ENCODE measurements around the gene VSX1.

The VSX1 gene

DNA sequence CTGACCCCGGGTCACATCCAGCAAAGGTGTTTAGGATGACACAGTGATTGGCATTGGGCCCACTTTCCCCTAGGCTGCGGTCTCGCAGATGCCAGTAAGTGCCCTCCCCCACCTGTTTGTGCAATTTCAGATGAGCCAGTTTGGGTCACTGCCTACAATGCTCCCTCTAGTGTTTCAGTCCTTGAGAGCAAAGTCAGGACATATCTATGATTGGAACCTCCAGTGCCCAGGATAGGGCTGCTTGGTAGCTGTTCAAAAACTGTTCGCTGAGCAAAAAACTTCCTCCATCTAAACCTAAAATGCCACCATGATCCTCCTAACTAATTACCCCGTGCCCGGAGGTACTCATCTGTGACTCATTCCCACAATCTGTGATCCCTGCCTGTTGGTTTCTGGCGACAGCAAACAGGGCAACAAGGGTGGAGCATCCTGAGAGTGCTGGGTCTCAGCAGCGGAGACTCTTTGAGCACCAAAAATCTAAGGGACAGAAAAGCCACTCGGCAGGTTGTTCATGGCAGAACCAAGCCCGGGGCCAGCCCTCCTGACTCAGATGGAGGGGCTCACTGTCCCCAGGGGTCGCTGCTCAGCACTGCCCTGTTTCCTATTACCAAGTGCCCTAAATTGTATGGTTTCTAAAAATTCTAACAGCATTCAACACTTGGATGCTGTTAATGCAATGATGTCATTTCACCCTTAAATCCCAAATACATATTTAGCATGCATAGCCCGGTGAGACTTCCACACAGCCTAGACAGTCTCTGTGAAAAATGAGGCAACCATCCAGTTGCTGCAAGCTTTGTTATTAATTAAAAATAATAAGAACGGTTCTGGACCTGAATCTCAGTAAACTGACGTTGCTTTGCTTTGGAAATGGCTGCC is 5.0 kb downstream of the VSX1 start:
- in situ Hi-C loops (cut with MboI; ENCODE audit: low sequenced_read_pairs, unreplicated experiment) = loop anchor here (10.0 kb wide), 1 partner anchor 98 kb away; no protein-coding TSS in a partner anchor
- DNase-seq (ENCODE audit: low spot score) = no peak
- TF ChIP-seq, protein P1, sequence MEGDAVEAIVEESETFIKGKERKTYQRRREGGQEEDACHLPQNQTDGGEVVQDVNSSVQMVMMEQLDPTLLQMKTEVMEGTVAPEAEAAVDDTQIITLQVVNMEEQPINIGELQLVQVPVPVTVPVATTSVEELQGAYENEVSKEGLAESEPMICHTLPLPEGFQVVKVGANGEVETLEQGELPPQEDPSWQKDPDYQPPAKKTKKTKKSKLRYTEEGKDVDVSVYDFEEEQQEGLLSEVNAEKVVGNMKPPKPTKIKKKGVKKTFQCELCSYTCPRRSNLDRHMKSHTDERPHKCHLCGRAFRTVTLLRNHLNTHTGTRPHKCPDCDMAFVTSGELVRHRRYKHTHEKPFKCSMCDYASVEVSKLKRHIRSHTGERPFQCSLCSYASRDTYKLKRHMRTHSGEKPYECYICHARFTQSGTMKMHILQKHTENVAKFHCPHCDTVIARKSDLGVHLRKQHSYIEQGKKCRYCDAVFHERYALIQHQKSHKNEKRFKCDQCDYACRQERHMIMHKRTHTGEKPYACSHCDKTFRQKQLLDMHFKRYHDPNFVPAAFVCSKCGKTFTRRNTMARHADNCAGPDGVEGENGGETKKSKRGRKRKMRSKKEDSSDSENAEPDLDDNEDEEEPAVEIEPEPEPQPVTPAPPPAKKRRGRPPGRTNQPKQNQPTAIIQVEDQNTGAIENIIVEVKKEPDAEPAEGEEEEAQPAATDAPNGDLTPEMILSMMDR (IDR thresholded peaks at IDR 0.05; ENCODE audit: borderline replicate concordance, control extremely low read depth, extremely low read depth, insufficient read depth, missing control alignments) = no peak

GRCh38 chr20:25076201-25076600 is 5.7 kb downstream of the VSX1 start:
- TF ChIP-seq, protein P1 (IDR thresholded peaks at IDR 0.05; ENCODE audit: borderline replicate concordance, control extremely low read depth, extremely low read depth, insufficient read depth, missing control alignments) = no peak
- DNase-seq (ENCODE audit: low spot score) = no peak
- in situ Hi-C loops (cut with MboI; ENCODE audit: low sequenced_read_pairs, unreplicated experiment) = loop anchor here (10.0 kb wide), 1 partner anchor 99 kb away; no protein-coding TSS in a partner anchor

- in situ Hi-C loops (cut with MboI; ENCODE audit: low sequenced_read_pairs, unreplicated experiment) = loop anchor here (10.0 to 25.0 kb wide), 2 partner anchors 101 to 339 kb away; partner anchors contain the start of gene GINS1
- DNase-seq (ENCODE audit: low spot score) = no peak
- TF ChIP-seq, protein P1 (IDR thresholded peaks at IDR 0.05; ENCODE audit: borderline replicate concordance, control extremely low read depth, extremely low read depth, insufficient read depth, missing control alignments) = no peak
These were observed 8.4 kb downstream of the VSX1 start for GRCh38 chr20:25073544-25073943.

GRCh38 chr20:25072226-25072811 is 9.6 kb downstream of the VSX1 start:
- TF ChIP-seq, protein P1 (IDR thresholded peaks at IDR 0.05; ENCODE audit: borderline replicate concordance, control extremely low read depth, extremely low read depth, insufficient read depth, missing control alignments) = no peak
- DNase-seq (ENCODE audit: low spot score) = no peak
- in situ Hi-C loops (cut with MboI; ENCODE audit: low sequenced_read_pairs, unreplicated experiment) = loop anchor here (10.0 to 25.0 kb wide), 2 partner anchors 102 to 340 kb away; partner anchors contain the start of gene GINS1

DNA sequence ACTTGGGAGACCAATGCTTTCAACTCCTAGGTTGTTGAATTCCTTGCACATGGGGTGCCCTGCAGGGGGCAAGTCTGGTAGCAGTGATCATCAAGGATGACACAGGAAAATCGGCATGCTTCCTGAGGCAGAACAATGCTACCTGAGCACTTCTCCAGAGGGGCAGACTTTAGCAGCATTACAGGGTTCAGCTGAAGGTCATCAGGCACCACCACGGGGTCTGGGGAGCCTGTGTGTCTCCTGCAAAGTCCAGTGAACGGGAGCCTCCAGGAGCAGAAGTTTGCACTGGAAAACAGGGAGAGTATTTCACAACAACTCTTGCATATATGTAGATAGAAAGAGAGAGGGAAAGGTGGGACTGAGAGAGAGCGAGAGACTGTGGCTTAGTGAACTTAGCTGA is 10.2 kb downstream of the VSX1 start:
- TF ChIP-seq, protein P1 (IDR thresholded peaks at IDR 0.05; ENCODE audit: borderline replicate concordance, control extremely low read depth, extremely low read depth, insufficient read depth, missing control alignments) = no peak
- in situ Hi-C loops (cut with MboI; ENCODE audit: low sequenced_read_pairs, unreplicated experiment) = loop anchor here (10.0 to 25.0 kb wide), 2 partner anchors 103 to 341 kb away; partner anchors contain the start of gene GINS1
- no peak for DNase-seq (ENCODE audit: low spot score)

DNA sequence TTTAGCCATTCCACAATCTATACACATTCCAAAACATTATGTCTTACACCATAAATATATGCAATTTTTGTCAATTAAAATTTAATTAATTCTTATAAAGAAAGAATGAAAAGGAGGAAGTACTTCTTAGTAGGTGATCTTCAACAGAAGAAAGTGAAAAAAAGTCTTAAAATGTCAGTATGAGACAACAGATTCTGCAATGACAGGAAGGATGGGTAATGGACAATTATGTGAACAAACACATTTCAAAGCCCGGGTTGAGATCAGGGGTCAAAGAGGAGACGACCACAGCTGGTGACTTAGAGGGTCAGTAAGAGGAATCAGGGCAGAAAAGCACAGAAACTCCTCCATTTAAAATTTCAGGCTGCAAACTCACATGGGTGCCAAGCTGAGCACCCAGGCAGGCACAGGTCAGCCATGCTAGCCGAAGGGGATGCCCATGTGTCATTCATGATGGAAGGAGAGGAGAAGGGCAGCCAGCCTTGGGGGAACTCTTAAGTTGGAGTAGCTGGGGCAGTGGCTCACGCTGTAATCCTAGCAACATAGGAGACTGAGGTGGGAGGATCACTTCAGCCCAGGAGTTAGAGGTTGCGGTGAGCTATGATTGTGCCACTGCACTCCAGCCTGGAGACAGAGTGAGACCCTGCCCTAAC is 11.0 kb downstream of the VSX1 start:
- in situ Hi-C loops (cut with MboI; ENCODE audit: low sequenced_read_pairs, unreplicated experiment) = loop anchor here (10.0 to 25.0 kb wide), 2 partner anchors 104 to 341 kb away; partner anchors contain the start of gene GINS1
- TF ChIP-seq, protein P1 (IDR thresholded peaks at IDR 0.05; ENCODE audit: borderline replicate concordance, control extremely low read depth, extremely low read depth, insufficient read depth, missing control alignments) = no peak
- DNase-seq (ENCODE audit: low spot score) = no peak

All from GM13976 (cell line).